GM21529 (cell line): ENCODE measurements around the gene FOXR1.
"Not testable (repeated sequence)": the region's sequence is repeated elsewhere in the genome, so short reads cannot be mapped to it uniquely, and the experiment has no call there.

Experiments
- ATAC-seq: cut with Tn5 transposase; IDR thresholded peaks from one replicate; pipeline ENCODE4 v1.9.1; 2021; ENCODE audit not compliant: unreplicated experiment

The FOXR1 gene

DNA sequence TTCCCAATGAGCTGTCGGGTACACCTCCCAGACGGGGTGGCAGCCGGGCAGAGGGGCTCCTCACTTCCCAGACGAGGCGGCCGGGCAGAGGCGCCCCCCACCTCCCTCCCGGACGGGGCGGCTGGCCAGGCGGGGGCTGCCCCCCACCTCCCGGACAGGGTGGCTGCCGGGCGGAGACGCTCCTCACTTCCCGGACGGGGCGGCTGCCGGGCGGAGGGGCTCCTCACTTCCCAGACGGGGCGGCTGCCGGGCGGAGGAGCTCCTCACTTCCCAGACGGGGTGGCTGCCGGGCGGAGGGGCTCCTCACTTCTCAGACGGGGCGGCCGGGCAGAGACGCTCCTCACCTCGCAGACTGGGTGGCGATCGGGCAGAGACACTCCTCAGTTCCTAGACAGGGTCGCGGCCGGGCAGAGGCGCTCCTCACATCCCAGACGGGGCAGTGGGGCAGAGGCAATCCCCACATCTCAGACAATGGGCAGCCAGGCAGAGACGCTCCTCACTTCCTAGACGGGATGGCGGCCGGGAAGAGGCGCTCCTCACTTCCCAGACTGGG, 20.0 kb downstream of the FOXR1 start:
- not testable (repeated sequence) for ATAC-seq

DNA sequence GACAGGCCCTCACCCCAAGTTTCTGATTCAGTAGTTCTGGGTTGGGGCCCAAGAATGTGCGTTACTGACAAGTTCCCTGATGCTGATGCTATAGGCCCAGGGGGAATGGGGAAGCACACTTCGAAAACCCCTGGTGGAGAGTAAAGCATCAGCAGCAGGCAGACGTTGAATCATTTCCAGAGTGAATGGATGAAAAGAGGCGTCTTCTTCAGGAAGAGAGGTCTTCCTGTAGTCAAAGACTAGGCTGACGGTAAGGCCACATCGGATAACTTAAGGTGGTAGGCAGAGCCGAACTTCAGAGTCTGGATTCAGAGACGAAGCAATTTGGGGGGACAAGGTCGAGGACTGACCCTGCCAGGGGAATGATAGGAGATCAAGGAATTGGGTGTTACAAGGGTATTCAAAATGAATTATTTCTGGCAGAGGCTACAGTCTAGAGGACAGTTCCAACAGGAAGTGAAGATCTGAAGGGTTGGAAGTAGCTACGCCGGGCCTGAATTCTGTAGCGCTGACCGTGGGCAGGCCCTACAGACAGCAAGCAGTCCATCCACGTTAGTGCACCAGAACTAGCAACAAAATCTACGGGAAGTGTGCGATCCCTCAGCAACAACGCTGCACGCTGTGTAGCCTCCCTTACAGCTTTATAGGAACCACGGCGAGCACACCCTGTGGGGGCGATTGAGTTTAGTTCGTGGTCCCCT, 25.5 kb downstream of the FOXR1 start:
- ATAC-seq: peak; percentile 9

DNA sequence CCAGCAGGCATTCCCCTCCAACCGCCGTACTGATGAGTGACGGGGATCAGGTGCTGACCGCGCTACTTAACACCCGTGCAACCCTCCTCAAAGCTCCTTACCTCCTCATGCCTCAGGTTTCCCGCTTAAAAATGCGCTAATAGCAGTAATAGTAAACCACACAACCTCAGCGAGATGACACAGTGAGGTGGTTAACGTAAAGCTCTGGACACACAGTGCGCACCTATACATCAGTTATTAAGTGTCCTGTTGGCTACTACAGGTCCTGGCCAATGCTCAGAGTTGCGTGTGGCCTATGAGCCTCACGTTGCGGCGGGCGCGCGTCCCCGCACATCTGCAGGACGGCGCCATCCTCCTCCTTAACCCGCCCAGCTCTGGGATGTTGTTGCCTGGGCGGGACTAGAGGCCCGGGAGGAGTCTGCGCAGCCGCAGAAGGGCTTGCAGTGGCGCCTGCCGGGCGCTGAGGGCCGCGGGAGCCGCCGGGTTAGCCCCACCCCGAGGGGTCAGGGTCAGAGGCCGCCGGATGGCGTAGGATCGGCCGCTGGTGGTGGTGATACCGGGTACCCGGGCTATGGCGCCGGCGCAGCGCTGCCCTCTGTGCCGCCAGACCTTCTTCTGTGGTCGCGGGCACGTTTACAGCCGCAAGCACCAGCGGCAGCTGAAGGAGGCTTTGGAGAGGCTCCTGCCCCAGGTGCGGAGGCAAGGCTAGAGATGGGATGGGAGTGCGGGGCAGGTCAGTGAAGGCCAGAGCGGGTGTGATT, 26.2 kb downstream of the FOXR1 start, which contains the start of gene CENATAC:
CENATAC (plus strand) TSS at position 512 of the 761 bp plus-strand sequence; CDS start at position 572, 60 bp downstream.
- ATAC-seq: peak; percentile 92

DNA sequence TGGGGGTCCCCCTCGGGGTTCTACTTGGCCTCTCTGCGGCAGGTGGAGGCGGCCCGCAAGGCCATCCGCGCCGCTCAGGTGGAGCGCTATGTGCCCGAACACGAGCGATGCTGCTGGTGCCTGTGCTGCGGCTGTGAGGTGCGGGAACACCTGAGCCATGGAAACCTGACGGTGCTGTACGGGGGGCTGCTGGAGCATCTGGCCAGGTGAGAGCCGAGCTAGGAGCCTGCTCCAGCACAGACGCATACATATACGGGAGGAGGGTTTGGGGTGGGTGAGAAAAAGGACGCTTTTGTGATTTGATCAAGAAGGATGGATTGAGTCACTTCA, 26.8 kb downstream of the FOXR1 start:
- ATAC-seq: peak; percentile 10

DNA sequence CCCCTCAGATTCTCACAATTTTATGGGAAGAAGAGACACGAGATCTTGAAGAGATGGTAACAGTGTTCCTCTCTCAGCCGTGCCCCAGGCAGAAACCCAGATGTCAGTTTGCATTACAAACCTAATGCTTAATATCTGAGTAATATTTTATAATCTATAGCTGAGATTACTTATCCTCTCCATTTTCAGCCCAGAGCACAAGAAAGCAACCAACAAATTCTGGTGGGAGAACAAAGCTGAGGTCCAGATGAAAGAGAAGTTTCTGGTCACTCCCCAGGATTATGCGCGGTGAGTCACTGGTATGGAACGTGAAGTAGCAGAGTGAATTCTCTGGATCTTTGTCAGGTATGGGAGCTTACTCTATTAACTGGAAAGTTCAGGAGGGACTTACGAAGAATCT, 27.3 kb downstream of the FOXR1 start:
- ATAC-seq: no peak

DNA sequence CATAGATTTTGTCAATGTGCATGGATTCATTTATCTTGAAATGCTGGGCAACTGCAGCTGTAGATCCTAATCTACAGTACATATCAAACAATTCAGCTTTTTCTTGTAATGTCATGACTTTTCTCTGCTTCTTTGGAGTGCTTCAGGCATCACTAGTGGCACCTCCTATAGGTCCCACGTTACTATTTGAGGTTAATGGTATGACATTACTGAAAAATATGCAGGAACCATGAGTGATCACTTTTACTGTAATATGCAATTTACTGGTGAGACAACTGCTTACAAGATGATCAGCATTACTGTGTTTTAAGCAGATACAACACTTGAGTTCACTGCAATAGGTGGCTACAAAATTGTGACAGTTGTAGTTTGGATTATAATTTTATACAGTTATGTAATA, 29.3 kb downstream of the FOXR1 start:
- ATAC-seq: no peak

DNA sequence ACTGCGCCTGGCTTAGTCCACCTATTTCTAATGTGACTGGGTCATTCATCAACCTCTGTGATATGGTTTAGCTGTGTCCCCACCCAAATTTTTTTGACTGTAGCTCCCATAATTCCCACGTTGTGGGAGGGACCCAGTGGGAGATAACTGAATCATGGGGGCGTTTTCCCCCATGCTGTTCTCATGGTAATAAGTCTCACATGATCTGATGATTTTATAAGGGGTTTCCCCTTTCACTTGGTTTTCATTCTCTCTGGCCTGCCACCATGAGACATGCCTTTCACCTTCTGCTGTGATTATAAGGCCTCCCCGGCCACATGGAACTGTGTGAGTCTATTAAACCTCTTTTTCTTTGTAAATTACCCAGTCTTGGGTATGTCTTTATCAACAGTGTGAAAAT, 35.1 kb downstream of the FOXR1 start:
- ATAC-seq: no peak

DNA sequence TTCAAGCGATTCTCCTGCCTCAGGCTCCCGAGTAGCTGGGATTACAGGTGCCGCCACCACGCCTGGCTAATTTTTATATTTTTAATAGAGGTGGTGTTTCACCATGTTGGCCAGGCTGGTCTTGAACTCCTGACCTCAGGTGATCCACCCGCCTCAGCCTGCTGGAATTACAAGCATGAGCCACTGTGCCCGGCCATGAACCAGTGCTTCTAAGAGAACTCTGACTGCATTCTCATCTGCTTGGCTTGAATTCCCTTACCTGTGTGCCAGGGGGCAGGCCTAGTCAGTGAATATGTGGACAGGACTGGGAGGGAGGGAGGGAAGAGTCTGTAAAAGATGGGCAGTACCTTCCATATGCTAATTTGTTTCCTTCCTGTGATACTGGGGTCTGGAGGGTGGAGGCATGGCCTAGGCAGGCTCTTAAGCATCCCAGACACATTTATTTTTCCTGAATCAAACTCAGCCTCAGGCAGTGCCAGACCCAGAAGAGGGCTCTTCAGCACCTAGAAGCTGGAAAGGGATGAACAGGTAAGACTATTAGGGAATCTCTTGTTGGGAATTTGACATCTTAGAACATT, 40.0 kb downstream of the FOXR1 start:
- ATAC-seq: no peak

DNA sequence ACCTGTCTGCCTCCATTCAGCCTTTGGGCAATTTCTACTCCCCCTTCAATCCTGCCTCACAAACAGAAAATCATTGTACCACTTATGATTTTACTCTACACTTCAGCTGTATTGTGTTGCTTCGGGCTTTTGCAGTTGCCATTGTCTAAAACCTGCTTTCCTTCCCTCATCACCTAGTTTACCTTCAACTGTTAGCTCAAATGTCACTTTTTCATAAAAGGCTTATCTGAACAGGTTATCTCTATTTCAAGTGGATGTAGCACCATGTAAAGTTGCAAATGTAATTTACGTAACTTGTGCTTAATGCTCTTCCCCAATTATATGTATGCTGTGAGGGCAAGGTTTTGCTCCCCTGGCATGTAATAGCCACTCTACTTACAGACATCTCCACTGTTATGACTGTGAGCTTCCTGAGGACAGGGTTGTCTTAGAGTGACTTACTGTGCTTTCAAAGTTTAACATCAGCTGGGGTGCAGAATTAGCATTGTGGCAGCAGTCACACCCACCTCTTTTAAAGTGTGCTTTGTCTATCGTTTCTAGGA, 41.1 kb downstream of the FOXR1 start:
- ATAC-seq: no peak

DNA sequence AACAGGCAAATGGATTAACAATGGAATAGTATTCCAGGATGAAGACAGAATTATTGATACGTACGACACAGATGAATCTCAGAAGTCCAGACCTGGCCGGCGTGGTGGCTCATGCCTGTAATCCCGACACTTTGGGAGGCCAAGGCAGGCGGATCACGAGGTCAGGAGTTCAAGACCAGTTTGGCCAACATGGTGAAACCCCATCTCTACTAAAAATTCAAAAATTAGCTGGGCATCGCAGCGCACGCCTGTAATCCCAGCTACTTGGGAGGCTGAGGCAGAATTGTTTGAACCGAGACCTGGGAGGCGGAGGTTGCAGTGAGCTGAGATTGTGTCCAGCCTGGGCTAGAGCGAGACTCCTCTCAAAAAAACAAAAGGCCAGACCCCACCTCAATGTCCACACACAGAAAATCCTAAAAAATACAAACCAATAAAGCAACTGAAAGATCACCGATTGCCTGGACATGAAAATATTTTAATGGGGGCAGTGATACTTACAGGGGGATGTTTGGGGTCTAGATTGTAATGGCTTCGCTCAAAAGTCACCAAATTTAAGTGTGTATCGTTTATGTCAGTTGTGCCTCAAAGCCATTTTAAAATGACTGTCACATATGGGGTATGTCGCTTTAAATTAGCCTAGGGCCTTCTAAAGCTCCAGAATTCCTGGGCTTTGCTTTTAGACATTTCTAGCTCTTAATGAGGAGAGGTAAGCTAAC, 42.8 kb downstream of the FOXR1 start:
- no peak for ATAC-seq

DNA sequence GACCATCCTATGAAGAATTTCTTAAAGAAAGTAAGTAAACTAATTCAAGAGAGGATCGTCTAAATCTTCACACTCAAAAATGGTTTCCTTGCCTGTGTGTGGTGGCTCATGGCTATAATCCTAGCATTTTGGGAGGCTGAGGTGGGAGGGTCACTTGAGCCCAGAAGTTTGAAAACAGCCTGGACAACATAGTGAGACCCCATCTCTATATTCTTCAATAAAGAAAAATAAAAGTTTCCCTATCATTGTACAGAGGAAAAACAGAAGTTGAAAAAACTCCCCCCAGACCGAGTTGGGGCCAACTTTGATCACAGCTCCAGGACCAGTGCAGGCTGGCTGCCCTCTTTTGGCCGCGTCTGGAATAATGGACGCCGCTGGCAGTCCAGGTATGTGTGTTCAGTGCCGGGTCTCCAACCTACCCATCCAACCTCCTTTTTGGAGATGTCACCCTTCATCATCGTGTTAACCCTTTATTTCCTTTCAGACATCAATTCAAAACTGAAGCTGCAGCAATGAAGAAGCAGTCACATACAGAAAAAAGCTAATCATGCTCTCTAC, 43.6 kb downstream of the FOXR1 start:
- no peak for ATAC-seq

DNA sequence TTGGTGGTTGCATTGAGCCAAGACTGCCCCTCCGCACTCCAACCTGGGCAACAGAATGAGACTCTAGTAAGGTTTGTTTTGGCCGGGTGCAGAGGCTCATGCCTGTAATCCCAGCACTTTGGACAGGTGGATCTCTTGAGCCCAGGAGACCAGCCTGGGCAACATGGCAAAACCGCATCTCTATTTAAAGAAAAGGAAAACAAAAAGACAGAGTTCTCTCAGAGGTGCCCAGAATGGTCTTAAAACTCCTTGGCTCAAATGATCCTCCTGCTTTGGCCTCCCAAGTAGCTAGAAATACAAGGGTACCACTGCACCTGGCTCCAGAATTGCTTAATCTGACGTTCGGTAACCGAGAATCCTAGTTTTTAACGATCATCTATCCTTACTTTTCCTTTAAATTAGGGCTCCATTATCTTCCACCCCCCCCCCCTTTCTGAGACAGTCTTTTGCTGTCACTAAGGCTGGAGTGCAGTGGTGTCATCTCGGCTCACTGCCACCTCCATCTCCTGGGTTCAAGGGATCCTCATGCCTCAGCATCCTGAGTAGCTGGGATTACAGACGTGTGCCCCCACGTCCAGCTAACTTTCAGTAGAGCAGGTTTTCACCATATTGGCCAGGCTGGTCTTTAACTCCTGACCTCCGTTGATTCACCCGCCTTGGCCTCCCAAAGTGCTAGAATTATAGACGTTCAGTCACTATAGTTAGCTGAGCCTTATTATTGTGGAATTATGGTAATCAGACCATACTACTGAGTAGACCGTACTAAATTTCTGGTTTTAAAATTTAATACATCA, 44.9 kb downstream of the FOXR1 start:
- no peak for ATAC-seq

DNA sequence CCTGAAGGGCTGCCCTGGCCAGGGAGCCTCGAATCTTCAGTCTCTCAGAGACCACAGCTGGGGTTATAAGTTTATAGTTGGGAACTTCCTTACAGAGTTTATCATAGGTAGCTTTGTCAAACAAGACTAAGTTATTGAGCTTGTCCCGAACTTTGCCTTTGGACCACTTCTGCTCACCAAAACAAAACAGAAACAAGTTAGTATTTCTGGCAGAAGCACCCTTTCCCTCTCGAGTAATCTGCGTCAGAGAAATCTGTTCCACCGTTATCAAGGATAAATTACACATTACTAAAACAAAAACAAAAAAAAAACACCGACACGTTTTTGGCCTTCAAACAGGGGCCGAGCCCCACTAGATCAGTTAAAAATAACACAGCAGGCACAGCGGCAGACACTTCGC, 45.8 kb downstream of the FOXR1 start:
- ATAC-seq: not testable (repeated sequence)

DNA sequence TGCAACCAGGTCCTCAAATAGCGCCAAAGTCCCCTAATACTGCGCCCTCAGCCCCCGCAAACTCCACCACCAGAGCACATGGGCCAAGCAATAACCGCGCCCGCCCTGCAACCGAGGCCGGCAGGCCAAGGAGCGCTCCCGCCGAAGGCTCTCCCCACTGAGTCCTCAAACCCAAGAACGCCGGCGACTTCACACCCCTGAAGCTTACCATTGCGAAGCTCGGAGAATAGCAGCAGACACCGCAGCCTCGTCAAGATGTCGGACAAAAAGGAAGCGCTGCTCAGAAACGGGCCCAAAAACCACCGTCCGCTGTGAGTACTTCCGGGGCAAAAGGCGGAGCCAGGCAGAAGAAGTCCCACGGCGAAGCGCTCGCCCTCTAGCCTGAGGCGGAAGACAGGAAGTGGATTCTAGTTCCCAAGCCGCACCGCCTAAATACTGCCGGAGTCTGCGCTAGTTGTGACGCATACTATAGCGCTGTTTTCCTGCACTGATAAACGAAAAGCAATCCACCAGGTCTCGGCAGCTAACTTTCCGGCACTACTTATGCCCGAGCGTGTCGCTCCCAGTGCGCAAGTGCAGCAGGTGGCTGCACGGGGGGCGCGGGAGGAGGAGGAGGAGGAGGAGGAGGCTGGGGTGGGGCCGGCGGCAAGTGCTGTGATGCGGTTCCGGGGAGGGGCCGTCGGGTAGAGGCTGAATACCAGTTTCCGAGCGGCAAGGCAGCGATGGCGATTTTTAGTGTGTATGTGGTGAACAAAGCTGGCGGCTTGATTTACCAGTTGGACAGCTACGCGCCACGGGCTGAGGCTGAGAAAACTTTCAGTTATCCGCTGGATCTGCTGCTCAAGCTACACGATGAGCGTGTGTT, 46.7 kb downstream of the FOXR1 start, which contains the start of the genes RPS25 and TRAPPC4:
RPS25 (minus strand) TSS at position 270 of the 865 bp plus-strand sequence; CDS start at position 211, 59 bp downstream.
TRAPPC4 (plus strand) TSS at position 693 of the 865 bp plus-strand sequence; CDS start at position 723, 30 bp downstream.
- ATAC-seq: peak; percentile 83

DNA sequence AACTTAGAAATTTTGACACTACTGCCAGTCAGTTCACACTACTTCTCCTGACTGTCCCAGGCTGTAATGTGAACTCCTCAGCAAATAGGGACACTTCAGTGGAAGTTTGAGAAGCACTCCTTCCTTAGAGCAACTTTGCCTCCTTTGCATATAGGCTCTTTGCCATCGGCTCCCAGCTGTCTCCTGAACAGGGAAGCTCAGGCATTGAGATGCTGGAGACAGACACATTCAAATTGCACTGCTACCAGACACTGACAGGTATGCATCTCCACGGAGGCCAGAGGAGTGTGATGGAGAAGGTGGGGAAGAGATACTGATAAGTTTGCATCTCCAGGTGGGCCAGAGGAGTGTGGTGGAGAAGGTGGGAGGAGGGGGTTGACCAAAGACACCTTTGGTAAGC, 48.4 kb downstream of the FOXR1 start:
- no peak for ATAC-seq

DNA sequence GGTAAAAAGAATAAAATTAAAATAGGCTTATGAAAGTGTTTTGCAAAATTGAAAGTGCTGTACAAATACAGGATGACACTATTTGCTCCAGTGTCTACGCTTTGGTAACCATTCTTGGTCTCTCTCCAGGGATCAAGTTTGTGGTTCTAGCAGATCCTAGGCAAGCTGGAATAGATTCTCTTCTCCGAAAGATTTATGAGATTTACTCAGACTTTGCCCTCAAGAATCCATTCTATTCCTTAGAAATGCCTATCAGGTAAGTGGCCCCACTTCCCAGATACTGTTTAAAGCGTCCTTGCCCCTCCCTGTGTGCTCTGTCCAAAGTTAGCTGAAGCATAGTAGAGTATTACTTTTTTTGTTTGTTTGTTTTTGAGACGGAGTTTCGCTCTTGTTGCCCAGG, 50.1 kb downstream of the FOXR1 start:
- no peak for ATAC-seq

DNA sequence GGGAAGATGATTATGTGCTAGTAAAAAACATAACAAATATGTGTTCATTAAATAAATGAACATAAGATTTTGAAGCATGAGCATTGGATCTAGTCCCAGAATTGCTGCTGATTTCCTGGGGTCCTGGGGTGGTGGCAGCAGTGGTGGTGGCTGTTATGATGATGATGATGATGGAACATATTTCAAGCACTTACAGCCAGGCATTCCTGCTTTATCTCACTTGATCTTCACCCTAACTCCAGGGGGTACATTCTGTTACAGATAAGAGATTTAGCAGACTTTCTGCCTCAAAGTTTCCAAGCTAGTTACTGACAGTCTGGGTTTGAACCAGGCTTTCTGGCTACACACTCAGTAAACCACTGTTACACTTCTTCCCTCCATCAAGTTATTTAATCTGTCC, 52.2 kb downstream of the FOXR1 start:
- ATAC-seq: no peak

DNA sequence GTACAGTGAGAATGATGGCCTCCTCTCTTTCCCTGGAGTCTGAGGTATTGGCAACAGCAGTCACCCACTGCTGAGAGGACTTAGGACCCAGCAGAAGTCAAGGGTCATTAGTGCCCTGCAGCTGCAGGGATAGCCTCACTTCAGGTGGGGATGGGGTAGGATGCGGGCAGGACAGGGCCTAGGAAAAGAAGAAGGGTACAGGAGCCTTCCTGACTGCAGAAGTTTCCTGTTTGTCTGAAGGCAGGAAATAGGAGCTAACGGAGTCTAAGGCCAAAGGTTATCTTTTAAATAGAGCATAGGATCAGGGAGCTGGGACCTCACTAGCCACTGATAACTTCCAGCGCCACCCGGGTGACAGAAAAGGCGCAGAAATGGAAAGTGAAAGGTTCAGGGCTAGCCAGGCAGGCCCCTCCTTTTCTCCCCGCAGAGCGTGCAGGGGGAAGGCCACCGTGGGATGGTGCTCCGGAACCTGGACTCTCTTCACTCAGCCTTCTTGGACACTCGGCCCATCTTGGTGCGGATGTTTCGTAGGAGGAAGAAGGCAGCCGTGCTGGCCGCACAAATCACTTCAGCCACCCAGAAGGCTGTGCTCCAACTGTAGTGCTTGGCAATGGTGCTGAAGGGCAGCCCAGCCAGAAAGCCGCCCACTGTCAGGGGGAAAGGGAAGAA, 53.0 kb downstream of the FOXR1 start:
- ATAC-seq: no peak
